WTC11 (cell line): Measurements from ENCODE around the gene WDFY3. TPM values are rescaled to one million over a fixed set of nuclear protein-coding genes. Genes with fewer than 3 reads are reported as not detected.

Experiments used
- ATAC-seq: fragments of 200-7000 bp; cut with Tn5 transposase; 2 replicates; pipeline ENCODE4 v1.10.0; 2021; ENCODE audit warnings: mild to moderate bottlenecking, moderate library complexity
- CTCF ChIA-PET: fragments of 300-600 bp; sonication (Branson Sonifier 250); formaldehyde crosslinking; loops from one replicate; lab custom pipeline; 2021; ENCODE audit warnings: antibody characterized with exemption; lab: Charles Lee
- POLR2A ChIA-PET: fragments of 350-600 bp; sonication (Branson Sonifier 250); formaldehyde crosslinking; loops from one replicate; lab custom pipeline; 2021; ENCODE audit warnings: antibody characterized with exemption; lab: Charles Lee
- DNase-seq: peaks from one replicate; pipeline ENCODE4 v3.0.0; 2021; ENCODE audit warnings: low spot score
- H3K27ac Mint-ChIP-seq: 2 replicates; pipeline ENCODE4 v1.8.0; 2021; ENCODE audit warnings: mixed read lengths
- H3K27me3 Mint-ChIP-seq: 2 replicates; pipeline ENCODE4 v1.8.0; 2021; ENCODE audit warnings: low read depth, mild to moderate bottlenecking, moderate library complexity, mixed read lengths
- H3K36me3 Mint-ChIP-seq: 2 replicates; pipeline ENCODE4 v1.8.0; 2021; ENCODE audit warnings: mixed read lengths
- H3K4me1 Mint-ChIP-seq: 2 replicates; pipeline ENCODE4 v1.8.0; 2022; ENCODE audit warnings: mixed read lengths
- H3K4me3 Mint-ChIP-seq: 2 replicates; pipeline ENCODE4 v1.8.0; 2021; ENCODE audit warnings: mild to moderate bottlenecking, moderate library complexity, mixed read lengths
- H3K9me3 Mint-ChIP-seq: 2 replicates; pipeline ENCODE4 v1.8.0; 2021; ENCODE audit warnings: mixed read lengths
- AFF4 ChIP-seq: sonication (generic); formaldehyde crosslinking; IDR thresholded peaks from 2 replicates; pipeline ENCODE4 v1.8.1; 2023; ENCODE audit warnings: mild to moderate bottlenecking, missing genetic modification reagents, borderline replicate concordance
- ATF6 ChIP-seq: sonication (generic); formaldehyde crosslinking; IDR thresholded peaks from 2 replicates; pipeline ENCODE4 v1.8.1; 2023; ENCODE audit warnings: mild to moderate bottlenecking, missing genetic modification reagents
- CDX4 ChIP-seq: fragments of 250-450 bp; sonication (Bioruptor Pico); IDR thresholded peaks from 2 replicates; pipeline ENCODE4 v1.9.0; 2021; ENCODE audit warnings: moderate library complexity, mild to moderate bottlenecking, inconsistent platforms, borderline replicate concordance
- CREM ChIP-seq: sonication (generic); formaldehyde crosslinking; IDR thresholded peaks from 2 replicates; pipeline ENCODE4 v1.8.1; 2022; ENCODE audit warnings: mild to moderate bottlenecking, missing genetic modification reagents, moderate library complexity
- FOXK1 ChIP-seq: sonication (generic); formaldehyde crosslinking; IDR thresholded peaks from 2 replicates; pipeline ENCODE4 v1.8.0; 2022; ENCODE audit warnings: mild to moderate bottlenecking, moderate library complexity, missing genetic modification reagents
- FOXP1 ChIP-seq: sonication (generic); formaldehyde crosslinking; IDR thresholded peaks from 2 replicates; pipeline ENCODE4 v1.8.0; 2022; ENCODE audit warnings: missing genetic modification reagents, mild to moderate bottlenecking, moderate library complexity, borderline replicate concordance
- GTF2I ChIP-seq: fragments of 250-450 bp; sonication (Bioruptor Pico); conservative IDR thresholded peaks from 2 replicates; pipeline ENCODE4 v1.4.0; 2021; ENCODE audit warnings: mild to moderate bottlenecking
- NFATC4 ChIP-seq: fragments of 250-450 bp; sonication (Bioruptor Pico); IDR thresholded peaks from 2 replicates; pipeline ENCODE4 v1.9.0; 2021; ENCODE audit warnings: mild to moderate bottlenecking
- NFE2L1 ChIP-seq: sonication (generic); formaldehyde crosslinking; IDR thresholded peaks from 2 replicates; pipeline ENCODE4 v1.8.1; 2023; ENCODE audit warnings: missing genetic modification reagents
- NFYB ChIP-seq: sonication (generic); formaldehyde crosslinking; conservative IDR thresholded peaks from 2 replicates; pipeline ENCODE4 v1.8.0; 2022; ENCODE audit warnings: low read depth, missing genetic modification reagents
- NR2C2 ChIP-seq: sonication (generic); formaldehyde crosslinking; IDR thresholded peaks from 2 replicates; pipeline ENCODE4 v1.8.0; 2022; ENCODE audit warnings: mild to moderate bottlenecking, missing genetic modification reagents
- PRRX2 ChIP-seq: fragments of 250-450 bp; sonication (Bioruptor Pico); IDR thresholded peaks from 2 replicates; pipeline ENCODE4 v1.8.0; 2021; ENCODE audit warnings: mild to moderate bottlenecking
- RORB ChIP-seq: fragments of 250-450 bp; sonication (Bioruptor Pico); IDR thresholded peaks from 2 replicates; pipeline ENCODE4 v1.9.0; 2021; ENCODE audit warnings: mild to moderate bottlenecking
- SMAD3 ChIP-seq: sonication (generic); formaldehyde crosslinking; IDR thresholded peaks from 2 replicates; pipeline ENCODE4 v1.8.0; 2022; ENCODE audit warnings: missing genetic modification reagents, mild to moderate bottlenecking, borderline replicate concordance
- SMAD4 ChIP-seq: sonication (generic); formaldehyde crosslinking; IDR thresholded peaks from 2 replicates; pipeline ENCODE4 v1.8.0; 2022; ENCODE audit warnings: mild to moderate bottlenecking, missing genetic modification reagents
- SP1 ChIP-seq: sonication (generic); formaldehyde crosslinking; conservative IDR thresholded peaks from 2 replicates; pipeline ENCODE4 v1.8.1; 2022; ENCODE audit warnings: missing genetic modification reagents
- TCF7 ChIP-seq: sonication (generic); formaldehyde crosslinking; IDR thresholded peaks from 2 replicates; pipeline ENCODE4 v1.8.0; 2022; ENCODE audit warnings: mild to moderate bottlenecking, low read depth, missing genetic modification reagents, moderate library complexity
- ZBTB21 ChIP-seq: sonication (generic); formaldehyde crosslinking; IDR thresholded peaks from 2 replicates; pipeline ENCODE4 v1.8.1; 2023; ENCODE audit warnings: mild to moderate bottlenecking, missing genetic modification reagents, borderline replicate concordance
- ZNF121 ChIP-seq: sonication (generic); formaldehyde crosslinking; IDR thresholded peaks from 2 replicates; pipeline ENCODE4 v1.8.0; 2023; ENCODE audit warnings: missing genetic modification reagents
- ZNF219 ChIP-seq: sonication (generic); formaldehyde crosslinking; IDR thresholded peaks from 2 replicates; pipeline ENCODE4 v1.8.0; 2023; ENCODE audit warnings: missing genetic modification reagents, mild to moderate bottlenecking, borderline replicate concordance
- ZNF281 ChIP-seq: sonication (generic); formaldehyde crosslinking; IDR thresholded peaks from 2 replicates; pipeline ENCODE4 v1.8.0; 2023; ENCODE audit warnings: mild to moderate bottlenecking, missing genetic modification reagents
- ZNF317 ChIP-seq: sonication (generic); formaldehyde crosslinking; IDR thresholded peaks from 2 replicates; pipeline ENCODE4 v1.8.1; 2023; ENCODE audit warnings: low read depth, mild to moderate bottlenecking, moderate library complexity, missing genetic modification reagents, borderline replicate concordance
- total RNA-seq: library from RNA; stranded (reverse); gene quantifications from 3 replicates; pipeline ENCODE4 v1.2.3, GENCODE V29; 2021

WDFY3 gene
- total RNA-seq, 1 experiment from 2014 or later = 77.2 TPM

- Mint-ChIP-seq H3K36me3 (peaks cover 7% of the 10 kb centered on the region), H3K4me1 (peaks cover 22% of the 10 kb centered on the region), H3K4me3 (no peak overlapping the region), H3K27me3 (no peaks in the 10 kb centered on the region), H3K9me3 (no peaks in the 10 kb centered on the region), H3K27ac (no peak overlapping the region)
- ATAC-seq = no peak
- TF ChIP-seq SP1 (no peak), ZNF281 (CRISPR knock-in tag) (no peak)
- no peak for DNase-seq
- ChIA-PET POLR2A (no interaction called here), CTCF (no interaction called here)
Measured at GRCh38 chr4:84857296-84857695, 109.2 kb downstream of the WDFY3 start.

GRCh38 chr4:84856468-84857049 lies 109.9 kb downstream of the WDFY3 start:
- H3K4me3 Mint-ChIP-seq = no peak overlapping the region
- peaks cover 22% of the 10 kb centered on the region for H3K4me1 Mint-ChIP-seq
- ATAC-seq = peak; percentile 69
- no peaks in the 10 kb centered on the region for H3K9me3 Mint-ChIP-seq
- 0 out of 2 replicates have a peak overlapping the region, but pooled peaks have one; percentile 18 for H3K27ac Mint-ChIP-seq
- H3K27me3 Mint-ChIP-seq = no peaks in the 10 kb centered on the region
- CTCF ChIA-PET = no interaction called here
- no peak for TF ChIP-seq FOXK1
- TF ChIP-seq NFATC4 (CRISPR knock-in tag) = no peak
- no peak for TF ChIP-seq TCF7 (CRISPR knock-in tag)
- no peak for TF ChIP-seq PRRX2 (CRISPR knock-in tag)
- TF ChIP-seq, all 79 proteins: peak for 0
- DNase-seq = no peak
- POLR2A ChIA-PET = no interaction called here
- peaks cover 7% of the 10 kb centered on the region for H3K36me3 Mint-ChIP-seq

GRCh38 chr4:84855774-84856173 lies 110.7 kb downstream of the WDFY3 start:
- ChIA-PET POLR2A (no interaction called here), CTCF (no interaction called here)
- ATAC-seq (no peak), DNase-seq (no peak)
- H3K27ac Mint-ChIP-seq = no peak overlapping the region
- H3K4me3 Mint-ChIP-seq = no peak overlapping the region
- H3K27me3 Mint-ChIP-seq = no peaks in the 10 kb centered on the region
- H3K4me1 Mint-ChIP-seq = peaks cover 22% of the 10 kb centered on the region
- H3K9me3 Mint-ChIP-seq = no peaks in the 10 kb centered on the region
- peaks cover 7% of the 10 kb centered on the region for H3K36me3 Mint-ChIP-seq
- TF ChIP-seq GTF2I (CRISPR knock-in tag) (no peak), ZNF219 (no peak), SMAD4 (CRISPR knock-in tag) (no peak), NFE2L1 (CRISPR knock-in tag) (no peak), CREM (CRISPR knock-in tag) (no peak), PRRX2 (CRISPR knock-in tag) (no peak), NFYB (CRISPR knock-in tag) (no peak), AFF4 (CRISPR knock-in tag) (no peak), ATF6 (CRISPR knock-in tag) (no peak), ZBTB21 (CRISPR knock-in tag) (no peak), ZNF121 (CRISPR knock-in tag) (no peak), FOXK1 (no peak), FOXP1 (CRISPR knock-in tag) (no peak), NR2C2 (no peak), ZNF317 (CRISPR knock-in tag) (no peak), RORB (CRISPR knock-in tag) (no peak), SMAD3 (CRISPR knock-in tag) (no peak), CDX4 (CRISPR knock-in tag) (no peak)
